ENCODE results near the gene SELL.
"Not testable (repeated sequence)": the region's sequence is repeated elsewhere in the genome, so short reads cannot be mapped to it uniquely, and the experiment has no call there.

SELL gene

GRCh38 chr1:169662680-169663079, 48.7 kb downstream of the SELL start:
- not testable (repeated sequence) for DNase-seq

- not testable (repeated sequence) for DNase-seq
Observed at GRCh38 chr1:169661066-169661465, 50.4 kb downstream of the SELL start.

GRCh38 chr1:169658777-169659176, 52.6 kb downstream of the SELL start:
- not testable (repeated sequence) for DNase-seq

- no peak for DNase-seq
Observed at GRCh38 chr1:169653873-169654272, 57.5 kb downstream of the SELL start.

- no peak for DNase-seq
Observed at GRCh38 chr1:169651035-169651434, 60.4 kb downstream of the SELL start.

- DNase-seq: no peak
Observed at GRCh38 chr1:169650551-169650950, 60.9 kb downstream of the SELL start.

GRCh38 chr1:169648709-169649108, 62.7 kb downstream of the SELL start:
- DNase-seq: no peak

GRCh38 chr1:169648187-169648586, 63.2 kb downstream of the SELL start:
- DNase-seq: no peak

GRCh38 chr1:169647512-169647911, 63.9 kb downstream of the SELL start:
- no peak for DNase-seq

- DNase-seq: no peak
Observed at GRCh38 chr1:169644297-169644696, 67.1 kb downstream of the SELL start.
